NCI-H2227 (cell line): ENCODE measurements around the gene CPTP.
"Not testable (repeated sequence)": the region's sequence is repeated elsewhere in the genome, so short reads cannot be mapped to it uniquely, and the experiment has no call there.

Experiments used
- DNase-seq: peaks from one replicate; lab custom pipeline; 2025; ENCODE audit not compliant: unreplicated experiment; lab: John Stamatoyannopoulos, UW

CPTP gene

DNA sequence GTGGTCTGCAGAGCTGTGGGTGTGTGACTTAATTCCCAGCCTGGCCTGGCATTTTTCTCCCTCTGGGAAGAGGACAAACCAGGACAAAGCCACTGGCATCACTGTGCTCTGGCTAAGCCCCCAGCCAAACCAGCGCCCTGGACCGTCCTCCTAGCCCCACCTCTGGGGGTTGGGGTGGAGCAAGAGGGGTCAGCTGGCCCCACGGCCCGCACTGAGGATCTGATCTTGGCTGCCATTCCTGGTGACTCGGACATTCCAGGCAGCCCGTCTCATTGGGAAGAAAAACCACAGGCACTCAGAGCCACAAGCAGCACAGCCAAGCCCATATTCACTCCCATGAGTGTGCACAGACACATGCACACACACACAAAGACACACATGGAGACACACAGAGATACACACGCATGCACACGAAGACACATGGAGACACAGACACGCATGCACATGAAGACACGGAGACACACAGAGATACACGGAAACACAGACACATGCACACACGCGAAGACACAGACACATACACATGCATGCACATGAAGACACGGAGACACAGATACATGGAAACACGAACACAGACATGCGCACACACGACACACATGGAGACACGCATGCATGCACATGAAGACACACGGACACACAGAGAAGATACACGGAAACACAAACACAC, 36.0 kb downstream of the CPTP start:
- DNase-seq: no peak

DNA sequence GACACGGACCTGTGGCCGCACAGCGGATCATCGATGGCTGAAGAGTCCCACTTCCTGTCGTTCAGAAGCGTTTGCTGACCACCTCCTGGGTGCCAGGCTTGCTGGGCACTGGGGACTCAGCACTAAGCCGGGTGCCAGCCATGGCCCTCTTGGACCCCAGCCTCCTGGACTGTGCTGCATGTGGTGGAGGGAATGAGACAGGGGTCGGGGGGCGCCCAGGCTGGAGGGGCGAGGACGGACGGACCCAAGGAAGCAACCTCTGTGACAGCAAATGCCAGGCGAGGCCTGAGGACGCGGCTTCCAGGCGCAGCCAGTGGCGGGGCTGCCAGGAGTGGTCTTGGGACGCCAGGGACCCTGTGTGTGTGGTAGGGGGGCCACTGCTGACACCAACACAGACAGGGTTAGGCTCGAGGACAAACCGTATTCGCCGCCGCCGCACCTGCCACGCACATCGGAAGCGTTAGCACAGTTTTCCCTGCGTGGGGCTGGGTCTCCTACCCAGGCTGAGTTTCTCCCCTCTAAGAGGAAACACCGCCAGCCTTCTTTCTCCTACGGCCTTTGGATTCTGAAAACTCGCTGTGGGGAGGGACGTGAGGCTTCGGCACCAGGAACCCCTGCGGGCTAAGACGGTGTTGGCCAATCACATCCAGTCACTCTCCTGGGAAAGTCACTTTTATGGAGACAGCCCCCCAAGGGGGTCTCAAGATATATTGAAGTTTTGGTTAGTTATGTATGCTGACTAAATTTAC, 36.8 kb downstream of the CPTP start:
- DNase-seq: no peak

DNA sequence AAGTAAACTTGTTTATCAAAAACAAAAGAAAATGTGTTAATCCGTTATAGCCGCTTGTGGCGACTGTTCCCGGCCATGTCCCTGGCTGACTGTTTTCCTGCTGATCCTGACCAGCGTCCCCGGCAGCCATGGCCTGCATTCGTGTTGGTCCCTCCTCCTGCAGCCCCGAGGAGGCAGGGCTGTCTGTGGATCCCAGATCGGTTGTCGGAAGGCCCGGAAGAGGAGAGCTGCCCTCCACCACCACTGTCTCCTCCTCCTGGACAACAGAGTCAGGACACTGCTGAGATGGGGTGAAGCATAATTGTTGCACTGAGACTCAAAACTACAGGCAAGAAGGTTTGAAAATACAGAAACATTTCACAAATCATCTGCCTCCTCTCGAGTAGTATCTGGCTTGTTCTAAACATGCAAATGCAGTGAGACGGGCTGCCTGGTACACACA, 37.4 kb downstream of the CPTP start:
- peak; percentile 59 for DNase-seq

DNA sequence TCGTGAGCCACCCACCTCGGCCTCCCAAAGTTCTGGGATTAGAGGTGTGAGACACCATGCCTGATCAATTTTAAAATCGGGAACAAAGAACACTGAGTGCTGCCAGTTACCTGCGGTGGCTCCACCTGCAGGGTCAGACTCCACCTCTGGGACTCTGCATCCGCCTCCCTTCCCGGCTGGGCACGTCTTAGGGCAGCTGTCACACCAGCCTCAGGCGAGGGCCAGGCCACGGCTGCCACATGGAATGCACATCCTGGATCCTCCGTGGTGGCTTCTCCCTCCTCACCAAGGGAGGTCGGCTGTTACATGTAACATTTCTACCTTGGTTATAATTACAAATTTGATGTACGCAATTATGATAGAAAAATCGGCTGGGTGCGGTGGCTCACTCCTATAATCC, 39.7 kb downstream of the CPTP start:
- no peak for DNase-seq

DNA sequence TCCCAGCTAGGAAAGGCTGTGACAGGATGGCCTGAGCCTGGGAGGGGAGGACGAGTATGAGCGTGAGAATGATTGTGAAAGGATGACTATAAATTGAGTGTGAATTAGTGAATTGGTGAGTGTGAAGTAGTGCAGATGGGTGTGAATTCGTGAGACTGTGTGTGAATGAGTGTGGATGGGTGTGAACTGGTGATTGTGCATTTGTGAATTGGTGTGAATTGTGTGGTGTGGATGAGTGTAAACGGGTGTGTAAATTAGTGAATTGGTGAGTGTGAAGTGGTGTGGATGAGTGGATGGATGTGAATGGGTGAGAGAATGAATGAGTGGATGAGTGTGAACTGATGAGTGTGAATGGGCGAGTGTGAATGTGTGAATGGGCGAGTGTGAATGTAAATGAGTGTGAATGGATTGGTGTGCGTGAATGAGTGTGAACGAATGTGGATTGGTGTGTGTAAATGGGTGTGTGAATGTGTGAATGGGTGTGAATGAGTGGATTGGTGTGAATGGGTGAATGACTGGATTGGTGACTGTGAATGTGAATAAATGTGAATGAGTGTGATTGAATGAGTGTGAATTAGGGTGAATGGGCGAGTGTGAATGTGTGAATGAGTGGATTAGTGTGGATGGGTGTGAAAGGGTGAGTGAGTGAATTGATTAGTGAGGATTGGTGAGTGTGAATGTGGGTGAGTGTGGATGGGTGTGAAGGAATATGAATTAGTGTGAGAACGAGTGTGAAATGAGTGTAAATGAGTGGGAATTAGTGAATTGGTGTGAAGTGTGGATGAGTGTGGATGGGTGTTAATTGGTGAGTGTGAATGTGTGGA, 41.5 kb downstream of the CPTP start:
- DNase-seq: no peak

DNA sequence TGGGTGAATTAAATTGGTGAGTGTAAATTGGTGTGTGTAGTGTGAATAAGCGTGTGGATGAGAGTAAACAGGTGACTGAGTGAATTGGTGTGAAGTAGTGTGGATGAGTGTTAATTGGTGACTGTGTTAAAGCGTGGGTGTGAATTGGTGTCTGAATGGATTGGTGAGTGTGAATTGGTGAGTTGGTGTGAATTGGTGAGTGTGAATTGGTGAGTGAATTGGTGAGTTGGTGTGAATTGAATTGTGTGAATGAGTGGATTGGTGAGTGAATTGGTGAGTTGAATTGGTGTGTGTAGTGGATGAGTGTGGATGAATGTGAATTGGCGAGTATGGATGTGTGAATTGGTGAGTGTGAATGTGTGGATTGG, 42.1 kb downstream of the CPTP start:
- DNase-seq: no peak

DNA sequence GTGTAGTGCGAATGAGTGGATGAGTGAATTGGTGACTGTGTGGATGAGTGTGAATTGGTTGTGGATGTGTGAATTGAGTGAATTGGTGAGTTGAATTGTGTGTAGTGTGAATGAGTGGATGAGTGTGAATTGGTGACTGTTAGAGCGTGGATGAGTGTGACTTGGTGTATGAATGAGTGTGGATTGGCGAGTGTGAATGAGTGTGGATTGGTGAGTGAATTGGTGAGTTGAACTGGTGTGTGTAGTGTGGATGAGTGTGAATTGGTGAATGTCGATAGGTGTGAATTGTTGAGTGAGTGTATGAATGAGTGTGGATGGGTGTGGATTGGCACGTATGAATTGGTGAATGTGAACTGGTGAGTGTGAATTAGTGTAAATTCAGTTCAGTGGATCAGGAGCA, 42.7 kb downstream of the CPTP start:
- DNase-seq: no peak

DNA sequence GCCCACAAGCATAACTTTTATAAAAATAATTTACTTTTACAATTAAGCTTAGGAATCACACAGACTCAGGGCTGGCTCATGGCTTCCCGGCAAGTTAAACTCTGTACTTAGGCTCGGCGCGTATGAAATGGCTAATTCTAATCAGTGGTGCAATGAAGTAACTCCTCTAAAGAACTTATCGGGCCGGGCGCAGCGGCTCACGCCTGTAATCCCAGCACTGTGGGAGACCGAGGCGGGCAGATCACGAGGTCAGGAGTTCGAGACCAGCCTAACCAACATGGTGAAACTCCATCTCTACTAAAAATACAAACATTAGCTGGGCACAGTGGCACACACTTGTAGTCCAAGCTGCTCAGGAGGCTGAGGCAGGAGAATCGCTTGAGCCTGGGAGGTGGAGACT, 45.5 kb downstream of the CPTP start:
- not testable (repeated sequence) for DNase-seq

DNA sequence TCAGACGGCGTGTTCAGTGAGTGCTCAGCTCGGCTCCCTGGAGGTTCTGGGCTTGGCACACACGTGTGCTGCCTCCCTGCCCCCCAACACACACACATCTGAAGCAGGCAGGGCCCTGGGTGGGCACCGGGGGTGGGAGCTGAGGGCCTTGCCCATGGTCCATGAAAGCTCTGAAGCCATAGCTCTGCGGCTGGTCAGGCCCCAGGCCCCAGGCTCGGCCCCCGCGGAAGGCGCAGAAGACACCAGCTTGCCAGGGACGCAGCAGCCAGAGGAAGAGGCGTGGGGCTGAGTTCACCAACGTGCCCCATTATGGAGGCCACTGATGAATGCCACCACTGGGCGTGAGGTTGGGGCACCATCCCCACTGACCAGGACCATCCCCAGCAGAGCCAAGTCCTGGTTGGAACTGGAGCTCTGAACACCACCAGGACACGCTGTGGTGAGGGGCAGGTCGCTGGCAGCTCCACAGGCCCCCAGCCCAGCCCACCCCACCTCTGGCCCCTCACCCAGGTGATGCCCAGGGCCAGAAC, 46.2 kb downstream of the CPTP start:
- DNase-seq: no peak

DNA sequence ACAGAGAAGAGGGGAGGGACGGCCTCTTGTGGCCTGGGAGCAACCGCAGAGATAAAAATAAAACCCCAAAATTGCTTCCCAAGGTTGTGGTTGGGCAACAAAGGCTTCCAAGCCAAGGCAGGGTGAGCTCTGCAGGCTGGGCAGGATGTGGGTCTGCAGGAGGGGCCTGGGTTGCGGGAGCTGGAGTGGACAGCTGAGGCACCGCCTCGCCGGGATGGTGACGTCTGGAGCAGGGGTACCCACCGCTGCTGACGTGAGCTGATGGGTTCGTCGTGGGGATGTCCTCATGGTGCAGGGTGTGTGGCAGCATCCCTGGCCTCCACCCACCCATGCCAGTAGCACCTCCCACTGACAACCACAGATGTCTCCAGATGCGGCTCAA, 46.8 kb downstream of the CPTP start:
- DNase-seq: no peak

DNA sequence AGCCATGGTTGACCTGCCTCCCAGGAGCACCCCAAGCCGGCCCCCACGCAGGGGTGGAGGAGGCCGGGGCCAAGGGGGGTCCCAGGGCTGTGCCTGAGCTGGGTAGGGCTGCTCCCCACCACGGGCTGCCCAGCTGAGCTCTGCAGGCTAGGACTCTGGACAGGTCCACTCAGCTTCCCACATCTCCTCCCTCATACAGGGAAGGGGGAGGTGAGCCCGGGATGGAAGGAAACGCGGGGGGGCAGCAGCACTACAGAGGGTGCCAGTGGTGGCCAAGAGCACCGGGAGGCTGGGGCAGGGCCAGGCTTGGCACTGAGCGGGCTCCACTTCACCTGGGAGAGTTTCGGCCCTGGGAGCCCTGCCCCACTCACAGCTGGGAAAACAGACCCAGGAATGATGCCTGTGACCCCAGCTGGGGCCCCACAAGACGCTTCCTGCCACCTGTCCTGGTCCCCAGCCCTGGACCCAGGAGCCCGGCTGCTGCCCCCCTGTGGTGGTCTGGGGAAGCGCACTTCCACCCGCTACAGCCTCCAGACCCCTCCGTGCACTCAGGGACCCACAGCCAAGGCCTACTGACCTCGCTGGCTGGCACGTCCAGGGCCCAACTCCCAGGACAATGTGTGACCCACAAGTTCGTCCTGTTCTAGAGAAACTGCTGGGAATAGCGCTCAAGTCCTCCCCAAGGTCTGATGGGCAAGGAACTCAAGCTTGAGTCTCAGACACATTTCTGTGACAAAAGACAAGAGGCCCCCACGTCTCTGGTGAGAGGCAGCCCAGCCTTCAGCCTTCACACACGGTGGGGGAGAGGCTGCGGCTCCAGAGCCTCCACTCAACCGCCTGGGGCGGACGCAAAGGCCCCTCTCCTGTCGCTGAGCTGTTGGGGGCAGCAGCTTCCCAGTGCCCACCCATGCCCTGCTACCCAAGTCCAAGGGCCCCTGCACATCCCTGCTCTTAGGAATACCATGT, 47.4 kb downstream of the CPTP start:
- DNase-seq: peak; percentile 74

DNA sequence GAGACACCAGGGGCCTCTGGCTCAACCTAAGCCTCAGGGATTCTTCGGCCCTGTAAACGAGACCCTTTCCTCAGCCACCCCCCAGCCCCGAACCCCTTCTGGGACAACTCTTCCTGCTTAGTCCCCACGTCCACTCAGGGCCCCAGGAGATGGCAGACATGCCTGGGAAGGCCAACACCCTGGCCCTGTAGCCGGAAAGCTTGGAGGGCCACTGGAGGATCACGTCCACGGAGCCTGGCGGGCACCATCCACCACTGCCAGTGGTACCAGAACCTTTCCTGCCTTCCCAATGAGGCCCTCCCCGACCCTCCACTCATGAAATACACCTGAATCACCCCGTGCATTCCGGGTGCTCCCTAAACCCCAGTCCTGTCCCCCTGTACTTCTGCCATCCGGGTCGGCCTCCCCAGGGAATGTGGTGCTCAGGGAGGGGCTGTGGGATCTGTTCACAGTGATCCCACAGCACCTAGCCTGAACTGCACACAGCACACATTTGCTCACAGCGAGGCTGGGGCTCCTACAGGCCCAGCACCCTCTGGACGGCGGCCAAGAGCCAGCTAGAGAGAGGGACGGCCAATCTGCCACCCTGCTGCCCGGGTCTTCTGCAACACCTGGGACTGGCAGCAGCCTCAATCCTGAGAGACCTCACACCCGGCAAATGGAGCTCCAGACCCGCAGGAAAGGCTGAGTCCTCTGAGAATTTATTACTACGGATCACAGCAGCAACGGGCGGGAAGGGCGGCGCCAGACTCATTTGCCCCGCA, 48.6 kb downstream of the CPTP start:
- no peak for DNase-seq

DNA sequence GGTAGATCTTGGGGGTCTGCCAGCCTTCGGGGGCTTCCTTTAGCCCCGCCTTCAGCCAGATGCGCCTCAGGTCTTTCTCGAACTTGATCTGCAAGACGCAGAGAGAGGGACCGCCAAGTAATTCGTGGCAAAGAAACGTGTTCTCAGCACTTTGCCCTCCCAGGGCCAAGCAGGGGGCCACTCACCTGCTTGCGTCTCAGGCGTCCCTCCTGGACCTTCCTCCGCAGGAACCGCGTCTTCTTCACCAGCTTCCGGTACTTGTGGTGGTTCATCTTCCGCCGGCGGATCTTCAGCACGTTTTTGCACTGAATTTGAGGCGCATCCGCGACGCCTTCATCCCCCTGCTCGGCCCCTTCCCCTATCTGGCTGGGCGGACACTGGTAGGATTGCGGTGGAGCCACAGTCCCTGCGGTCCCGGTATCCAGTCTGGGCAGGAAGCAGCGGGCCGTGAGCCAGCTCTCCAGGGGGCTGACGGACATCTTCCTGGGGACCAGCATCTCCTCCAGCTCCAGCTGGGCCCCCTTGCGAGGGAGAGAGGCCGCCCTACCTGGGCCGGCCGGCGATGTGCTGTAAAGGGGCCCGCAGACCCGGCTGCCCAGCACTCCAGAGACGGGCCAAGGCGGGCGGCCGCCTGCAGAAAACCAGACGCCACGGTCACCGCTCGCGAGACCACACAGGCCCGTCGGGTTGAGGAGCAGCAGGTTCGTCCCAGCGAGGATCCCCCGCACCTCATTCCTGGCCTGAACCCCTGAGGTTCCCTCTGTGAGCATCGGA, 49.4 kb downstream of the CPTP start:
- no peak for DNase-seq

DNA sequence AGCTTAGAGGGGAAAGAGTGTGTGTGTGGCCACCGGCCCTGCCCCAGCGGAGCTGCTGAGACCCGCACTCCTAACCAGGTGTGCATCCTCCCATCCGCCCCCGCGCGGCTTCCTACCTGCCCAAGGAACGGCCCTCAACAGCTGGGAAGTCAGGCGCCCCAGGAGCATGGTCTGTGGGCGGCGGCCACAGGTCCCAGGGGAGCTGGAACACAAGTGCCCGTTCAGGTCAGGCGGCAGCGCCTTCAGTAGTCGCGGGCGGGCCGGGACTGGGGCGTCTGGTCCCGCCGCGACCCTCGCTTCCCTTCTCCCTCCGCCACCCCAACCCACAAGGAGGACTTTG, 50.0 kb downstream of the CPTP start:
- DNase-seq: no peak

DNA sequence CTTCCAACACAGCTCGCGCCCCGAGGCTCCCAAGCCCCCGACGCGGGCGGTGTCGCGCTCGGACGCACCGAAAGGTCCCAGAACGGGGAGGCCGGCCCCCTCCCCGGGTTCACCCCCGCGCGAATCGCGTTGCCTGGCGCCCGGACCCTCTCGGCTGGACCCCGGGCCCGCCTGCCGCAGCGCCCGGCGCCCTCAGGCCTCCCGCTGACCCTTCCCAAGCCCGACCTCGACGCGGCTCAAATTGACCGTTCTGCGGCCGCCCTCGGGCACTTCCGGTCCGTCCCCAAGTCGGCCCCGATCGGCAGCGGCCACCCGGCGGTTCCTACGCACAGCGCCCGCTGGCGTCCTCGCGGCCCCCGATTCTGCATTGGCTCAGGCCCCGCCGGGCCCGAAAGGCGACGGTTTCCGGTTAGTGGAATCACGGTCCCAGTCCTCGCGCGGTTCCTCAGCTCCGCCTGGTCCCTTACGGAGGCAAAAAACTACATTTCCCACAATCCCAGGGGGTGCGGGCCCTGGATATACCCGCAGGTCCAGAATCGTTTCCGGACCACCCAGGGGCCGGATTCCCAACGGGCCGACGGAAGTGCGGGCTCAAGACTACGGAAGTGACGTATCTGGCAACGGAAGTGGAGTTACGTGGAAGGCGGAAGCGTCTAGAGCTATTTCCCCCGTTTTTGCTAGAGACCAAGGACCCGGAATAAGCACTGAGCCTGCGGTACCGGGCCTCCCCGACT, 50.5 kb downstream of the CPTP start, which contains the start of gene AURKAIP1:
Gene AURKAIP1 (minus strand): TSS at position 279 of the 734 bp plus-strand sequence. CDS start 451 bp downstream, outside the sequence.
- peak; percentile 100 for DNase-seq

DNA sequence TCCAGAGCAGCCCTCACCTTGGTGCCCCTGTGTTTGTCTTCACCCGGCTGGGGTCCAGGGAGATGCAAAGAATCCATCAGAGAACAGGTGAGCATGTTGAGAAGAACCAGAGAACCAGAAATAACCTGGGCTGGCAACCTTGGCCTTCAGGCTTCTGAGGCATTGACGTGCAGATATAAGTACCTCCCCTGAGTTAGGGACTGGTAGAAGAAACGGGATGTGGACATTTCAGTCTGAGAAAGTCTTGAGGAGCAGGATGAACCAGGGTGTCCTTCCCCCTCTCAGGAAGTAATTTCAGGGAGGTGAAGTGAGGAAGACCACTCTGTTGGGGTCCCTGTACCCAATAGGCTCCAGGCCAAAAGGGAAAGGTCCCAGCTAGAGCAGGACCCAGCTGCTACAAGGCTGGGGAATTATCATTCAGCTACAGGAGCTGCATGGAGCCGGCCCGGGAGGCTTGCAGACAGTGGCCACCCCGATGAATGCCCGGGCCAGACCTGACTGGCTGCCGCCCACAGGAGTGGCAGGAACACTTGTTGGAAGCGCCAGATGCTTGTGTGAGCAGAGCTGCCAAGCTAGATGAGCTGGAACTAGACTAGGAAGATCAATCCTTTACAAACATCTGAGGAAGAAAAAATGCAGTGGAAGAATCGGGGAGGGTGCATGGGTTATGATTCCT, 52.1 kb downstream of the CPTP start:
- DNase-seq: no peak

DNA sequence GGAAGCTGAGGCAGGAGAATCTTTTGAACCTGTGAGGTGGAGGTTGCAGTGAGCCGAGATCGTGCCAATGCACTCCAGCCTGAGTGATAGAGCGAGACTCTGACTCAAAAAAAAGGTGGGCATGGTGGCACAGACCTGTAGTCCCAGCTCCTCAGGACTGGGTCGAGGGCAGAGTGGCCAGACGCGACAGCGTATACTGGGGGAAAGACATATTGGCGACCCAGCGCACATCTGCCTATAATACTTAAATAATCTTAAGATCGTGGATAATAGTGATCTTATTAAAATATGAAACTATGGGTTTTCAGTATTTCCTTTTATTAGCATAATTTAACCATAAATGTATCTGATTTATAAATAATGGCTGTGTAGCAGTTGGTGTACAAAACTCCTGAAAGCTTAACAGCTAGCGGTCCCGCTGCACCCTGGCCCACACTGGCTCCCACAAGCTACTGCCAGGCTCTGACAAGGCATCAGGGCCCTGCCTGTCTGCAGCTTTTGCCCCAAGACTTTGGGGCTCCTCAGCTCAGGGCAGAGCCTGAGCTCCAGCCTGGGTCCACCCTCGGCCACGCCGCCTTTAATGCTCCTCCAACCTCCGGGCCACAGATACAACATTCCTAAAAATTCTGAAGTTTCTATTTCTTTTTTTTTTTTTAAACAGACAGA, 53.1 kb downstream of the CPTP start:
- no peak for DNase-seq
